IMR-90 (cell line): Measurements from ENCODE around the gene PALM. TPM values are rescaled to one million over a fixed set of nuclear protein-coding genes. Genes with fewer than 3 reads are reported as not detected.

Experiments used
- ATAC-seq: fragments of 200-7000 bp; cut with Tn5 transposase; 2 replicates; pipeline ENCODE4 v1.9.1; 2020; ENCODE audit warnings: low read depth, mild to moderate bottlenecking, moderate library complexity
- BruUV-seq: library from RNA; stranded (reverse); fragments of 400-500 nt; replicated peaks from 2 replicates; lab custom pipeline; 2021; lab: Mats Ljungman, UMichigan
- CTCF ChIA-PET: fragments of 300-600 bp; formaldehyde crosslinking; extraction: SDS; loops from one replicate; lab custom pipeline; 2021; ENCODE audit warnings: antibody characterized with exemption; lab: Yijun Ruan, JAX
- POLR2A ChIA-PET: fragments of 300-600 bp; sonication (Branson Sonifier 250); formaldehyde crosslinking; loops from one replicate; lab custom pipeline; 2022; ENCODE audit warnings: antibody characterized with exemption; ENCODE audit not compliant: unreplicated experiment; lab: Charles Lee
- DNase-seq: peaks from one replicate; pipeline ENCODE4 v3.0.0; 2013
- H2AFZ ChIP-seq: replicated peaks from 2 replicates; pipeline ENCODE3; 2013; ENCODE audit warnings: low read length, mild to moderate bottlenecking; ENCODE audit not compliant: poor library complexity
- H2AK5ac ChIP-seq: 2 replicates; pipeline ENCODE4 v1.6.1; 2013; ENCODE audit warnings: low read depth, low read length, inconsistent platforms
- H2AK9ac ChIP-seq: replicated peaks from 2 replicates; pipeline ENCODE3; 2013; ENCODE audit warnings: mild to moderate bottlenecking, low read depth, low read length, moderate library complexity; ENCODE audit not compliant: poor library complexity
- H2BK120ac ChIP-seq: 2 replicates; pipeline ENCODE4 v1.6.1; 2013; ENCODE audit warnings: low read depth, low read length, inconsistent platforms
- H2BK15ac ChIP-seq: 3 replicates; pipeline ENCODE4 v1.6.1; 2013; ENCODE audit warnings: low read depth, low read length, inconsistent platforms
- H2BK20ac ChIP-seq: 2 replicates; pipeline ENCODE4 v1.6.1; 2013; ENCODE audit warnings: low read depth, mild to moderate bottlenecking, inconsistent platforms, low read length, moderate library complexity
- H2BK5ac ChIP-seq: 2 replicates; pipeline ENCODE4 v1.6.1; 2013; ENCODE audit warnings: mild to moderate bottlenecking, low read depth, low read length, inconsistent platforms; ENCODE audit not compliant: poor library complexity, severe bottlenecking
- H3K14ac ChIP-seq: replicated peaks from 2 replicates; pipeline ENCODE4 v1.6.1; 2013; ENCODE audit warnings: low read depth, low read length, inconsistent platforms
- H3K18ac ChIP-seq: 2 replicates; pipeline ENCODE4 v1.6.1; 2013; ENCODE audit warnings: low read depth, low read length, control low read depth
- H3K23ac ChIP-seq: 2 replicates; pipeline ENCODE4 v1.6.1; 2013; ENCODE audit warnings: low read depth, low read length, inconsistent platforms
- H3K27ac ChIP-seq: 2 replicates; pipeline ENCODE4 v1.5.1; 2013; ENCODE audit warnings: mild to moderate bottlenecking, control low read depth, low read length; ENCODE audit not compliant: insufficient read depth
- H3K27me3 ChIP-seq: 2 replicates; pipeline ENCODE4 v1.6.1; 2013; ENCODE audit warnings: low read length; ENCODE audit not compliant: control insufficient read depth, insufficient read depth
- H3K36me3 ChIP-seq: 2 replicates; pipeline ENCODE4 v1.6.1; 2013; ENCODE audit warnings: low read length, mixed read lengths; ENCODE audit not compliant: control insufficient read depth, insufficient read depth
- H3K4ac ChIP-seq: 2 replicates; pipeline ENCODE4 v1.6.1; 2013; ENCODE audit warnings: low read depth, low read length, inconsistent platforms
- H3K4me1 ChIP-seq: 2 replicates; pipeline ENCODE4 v1.6.1; 2013; ENCODE audit warnings: low read length, mixed read lengths; ENCODE audit not compliant: control insufficient read depth, insufficient read depth
- H3K4me2 ChIP-seq: 2 replicates; pipeline ENCODE4 v1.6.1; 2013; ENCODE audit warnings: low read depth, mild to moderate bottlenecking, control low read depth, low read length, moderate library complexity
- H3K4me3 ChIP-seq: 2 replicates; pipeline ENCODE4 v1.5.1; 2013; ENCODE audit warnings: low read depth, mild to moderate bottlenecking, control low read depth, low read length, moderate library complexity; ENCODE audit not compliant: insufficient read depth
- H3K56ac ChIP-seq: 2 replicates; pipeline ENCODE4 v1.6.1; 2013; ENCODE audit warnings: low read length, inconsistent platforms; ENCODE audit not compliant: insufficient read depth; ENCODE audit errors: extremely low read depth
- H3K79me1 ChIP-seq, 2 experiments: 2 replicates each; pipeline ENCODE4 v1.6.1; 2013; ENCODE audit warnings: low read length in 2 of 2, inconsistent platforms in 1 of 2, low read depth in 1 of 2
- H3K9ac ChIP-seq: 2 replicates; pipeline ENCODE4 v1.6.1; 2013; ENCODE audit warnings: low read depth, low read length, control low read depth
- H3K9me1 ChIP-seq: 2 replicates; pipeline ENCODE4 v1.6.1; 2013; ENCODE audit warnings: low read length, inconsistent platforms; ENCODE audit not compliant: insufficient read depth
- H3K9me3 ChIP-seq: 2 replicates; pipeline ENCODE4 v1.6.1; 2013; ENCODE audit warnings: low read length; ENCODE audit not compliant: control insufficient read depth, insufficient read depth
- H4K20me1 ChIP-seq: 2 replicates; pipeline ENCODE4 v1.6.1; 2013; ENCODE audit warnings: low read length, inconsistent platforms; ENCODE audit not compliant: insufficient read depth
- H4K5ac ChIP-seq: 2 replicates; pipeline ENCODE4 v1.6.1; 2013; ENCODE audit warnings: mild to moderate bottlenecking, low read depth, low read length, control low read depth
- H4K8ac ChIP-seq, 2 experiments: 2 replicates each; pipeline ENCODE4 v1.6.1; 2013; ENCODE audit warnings: low read depth in 2 of 2, low read length in 2 of 2, control low read depth in 1 of 2, inconsistent platforms in 1 of 2
- H4K91ac ChIP-seq: 2 replicates; pipeline ENCODE4 v1.6.1; 2013; ENCODE audit warnings: low read depth, low read length, inconsistent platforms; ENCODE audit not compliant: insufficient read depth
- CHD1 ChIP-seq: IDR thresholded peaks from 2 replicates; pipeline ENCODE4 v1.6.1; 2012; ENCODE audit warnings: low read depth, low read length, improper control_type of control experiment
- MAFK ChIP-seq: IDR thresholded peaks from 2 replicates; pipeline ENCODE4 v1.6.1; 2012; ENCODE audit warnings: low read depth, low read length, improper control_type of control experiment
- MXI1 ChIP-seq: IDR thresholded peaks from 2 replicates; pipeline ENCODE4 v1.6.1; 2012; ENCODE audit warnings: low read depth, mild to moderate bottlenecking, low read length, moderate library complexity, borderline replicate concordance
- NFE2L2 ChIP-seq: fragments of 150-350 bp; IDR thresholded peaks from 2 replicates; pipeline ENCODE4 v1.6.1; 2016; ENCODE audit warnings: low read depth, mild to moderate bottlenecking, low read length
- RCOR1 ChIP-seq: IDR thresholded peaks from 2 replicates; pipeline ENCODE4 v1.6.1; 2012; ENCODE audit warnings: mild to moderate bottlenecking, low read length, improper control_type of control experiment; ENCODE audit not compliant: insufficient replicate concordance
- RFX5 ChIP-seq: IDR thresholded peaks from 2 replicates; pipeline ENCODE4 v1.8.0; 2012; ENCODE audit warnings: low read depth, mild to moderate bottlenecking, low read length, moderate library complexity
- SMC3 ChIP-seq: fragments of 150-350 bp; IDR thresholded peaks from 2 replicates; pipeline ENCODE4 v1.6.1; 2016; ENCODE audit warnings: low read depth, mild to moderate bottlenecking, antibody characterized with exemption, low read length, moderate library complexity
- WGBS, 2 experiments: methylation state at CpG; one replicate each; pipeline versions ENCODE4 v1.1.5 to v1.1.7; 2013; ENCODE audit warnings: missing lambda C conversion rate in 2 of 2; ENCODE audit not compliant: insufficient read length in 1 of 2; ENCODE audit errors: extremely low coverage in 2 of 2; 5-methylcytosine and 5-hydroxymethylcytosine counted together
- dilution Hi-C: fragments of 300-500 bp; cut with HindIII; formaldehyde crosslinking; loops from one replicate; pipeline ENCODE4 v1.14.3; 2018; ENCODE audit warnings: low sequenced_read_pairs; ENCODE audit not compliant: unreplicated experiment
- in situ Hi-C: fragments of 300-500 bp; cut with MboI; formaldehyde crosslinking; loops from 3 replicates; pipeline ENCODE4 v1.14.3; 2019; ENCODE audit warnings: low sequenced_read_pairs, inconsistent platforms, mixed read lengths
- intact Hi-C: fragments of 100-400 bp; cut with micrococcal nuclease; formaldehyde crosslinking; loops from 2 replicates; pipeline ENCODE4 v1.10.0; 2022
- polyA plus RNA-seq, 3 experiments: library from polyadenylated mRNA; depleted of rRNA; stranded (reverse); fragments of >200 nt; gene quantifications; 2 replicates each; pipeline ENCODE4 v1.2.3, GENCODE V29; 2012; ENCODE audit warnings: low replicate concordance in 1 of 3
- total RNA-seq: library from RNA; depleted of rRNA; stranded (reverse); fragments of >200 nt; gene quantifications from 2 replicates; pipeline ENCODE4 v1.2.3, GENCODE V29; 2012
- TF ChIP-seq, protein P1 (sequence below): fragments of 150-350 bp; IDR thresholded peaks from 2 replicates; pipeline ENCODE4 v1.6.1; 2016; ENCODE audit warnings: low read depth, mild to moderate bottlenecking, low read length, moderate library complexity, borderline replicate concordance
- TF ChIP-seq, protein P2 (sequence below): fragments of 150-350 bp; IDR thresholded peaks from 2 replicates; pipeline ENCODE4 v1.6.1; 2017; ENCODE audit warnings: mild to moderate bottlenecking, antibody characterized with exemption, low read length, low read depth

The PALM gene
- total and polyA plus RNA-seq, 2 of the 4 experiments (the other 2 are of a cell fraction): 2.2 to 7.4 TPM

DNA sequence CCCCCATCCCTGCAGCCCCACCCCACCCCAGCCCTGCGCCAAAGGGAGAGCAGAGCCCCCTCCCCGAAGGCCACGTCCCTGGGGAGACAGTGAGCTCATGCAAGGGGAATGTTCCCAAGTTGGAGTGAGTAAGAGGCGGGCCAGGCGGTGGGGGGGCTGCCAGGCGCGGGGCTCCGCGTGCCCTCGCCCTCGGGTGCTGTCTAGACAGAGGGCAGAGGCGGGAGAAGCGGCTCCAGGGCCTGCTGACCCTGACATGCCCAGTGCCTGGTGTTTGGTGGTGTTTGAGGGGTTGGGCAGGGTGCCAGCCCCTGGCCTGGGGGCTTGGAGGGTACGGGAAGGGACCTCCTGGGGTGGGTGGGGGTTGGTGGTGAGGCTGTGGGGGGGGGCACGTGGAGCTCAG, 31.5 kb upstream of the PALM start (continued):
- TF ChIP-seq, protein P1, sequence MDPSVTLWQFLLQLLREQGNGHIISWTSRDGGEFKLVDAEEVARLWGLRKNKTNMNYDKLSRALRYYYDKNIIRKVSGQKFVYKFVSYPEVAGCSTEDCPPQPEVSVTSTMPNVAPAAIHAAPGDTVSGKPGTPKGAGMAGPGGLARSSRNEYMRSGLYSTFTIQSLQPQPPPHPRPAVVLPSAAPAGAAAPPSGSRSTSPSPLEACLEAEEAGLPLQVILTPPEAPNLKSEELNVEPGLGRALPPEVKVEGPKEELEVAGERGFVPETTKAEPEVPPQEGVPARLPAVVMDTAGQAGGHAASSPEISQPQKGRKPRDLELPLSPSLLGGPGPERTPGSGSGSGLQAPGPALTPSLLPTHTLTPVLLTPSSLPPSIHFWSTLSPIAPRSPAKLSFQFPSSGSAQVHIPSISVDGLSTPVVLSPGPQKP: no peak

DNA sequence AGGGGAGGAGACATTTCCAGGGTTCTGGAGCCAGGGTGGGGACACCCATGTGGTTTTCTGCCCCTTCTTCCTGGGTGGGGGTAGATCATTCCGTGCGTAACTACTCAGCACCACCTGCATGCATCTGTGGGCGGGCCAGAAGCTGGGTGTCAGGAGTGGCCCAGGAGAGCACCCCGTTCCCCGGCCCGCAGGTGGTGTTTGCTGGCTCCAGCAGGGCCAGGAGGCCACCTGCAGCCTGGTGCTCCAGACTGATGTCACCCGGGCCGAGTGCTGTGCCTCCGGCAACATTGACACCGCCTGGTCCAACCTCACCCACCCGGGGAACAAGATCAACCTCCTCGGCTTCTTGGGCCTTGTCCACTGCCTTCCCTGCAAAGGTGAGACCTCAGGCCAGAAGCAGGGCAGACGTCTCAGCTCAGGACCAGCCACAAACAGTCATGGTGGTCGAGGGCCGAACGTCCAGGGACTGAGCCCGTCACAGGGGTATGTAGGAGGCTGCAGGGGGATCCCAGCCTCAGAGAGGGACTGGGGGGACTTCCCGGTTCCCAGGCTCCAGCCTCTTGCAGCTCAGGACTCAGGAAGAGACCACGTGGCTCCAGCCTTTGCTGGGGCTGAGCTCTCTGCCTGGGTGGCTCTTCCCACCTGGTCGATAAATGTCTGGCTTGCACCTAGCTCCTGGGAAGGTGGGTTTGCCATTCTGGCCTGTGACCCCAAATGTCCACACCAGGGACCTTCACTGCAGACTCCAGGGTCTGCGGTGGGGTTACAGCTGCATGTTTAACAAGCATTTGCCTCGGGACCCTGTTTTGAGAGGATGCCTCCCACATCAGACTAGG, 30.9 kb upstream of the PALM start:
- peak overlapping the region; percentile 4 for H2AFZ ChIP-seq
- peaks cover 13 to 50% of the 10 kb centered on the region in 2 experiments; a peak in 3 of 4 replicates for H3K79me1 ChIP-seq
- H2BK20ac ChIP-seq: no peak overlapping the region; the same call in 1 of the 2 replicates
- peaks cover 12% of the 10 kb centered on the region for H3K9me1 ChIP-seq
- H3K14ac ChIP-seq: peak overlapping the region; percentile 31; the same call in 1 of the 2 replicates
- H3K4me1 ChIP-seq: peaks cover 18% of the 10 kb centered on the region
- 61% methylated on average over 9 of the region's 22 CpGs; no CpG with 5 or more reads in 1 of the 2 experiments for WGBS, 2 experiments
- peak overlapping the region; percentile 68 for H3K4me2 ChIP-seq
- peaks cover 2% of the 10 kb centered on the region; the same call in 1 of the 2 replicates for H3K36me3 ChIP-seq
- peak overlapping the region; percentile 19; the same call in 1 of the 2 replicates for H3K27ac ChIP-seq
- H4K5ac ChIP-seq: no peak overlapping the region
- H2BK5ac ChIP-seq: peak overlapping the region; percentile 77
- in situ Hi-C loops: no loop called here
- peak overlapping the region in 1 of 2 experiments; percentile 74; a peak in 2 of 4 replicates for H4K8ac ChIP-seq
- H3K9me3 ChIP-seq: no peaks in the 10 kb centered on the region
- peak overlapping the region; percentile 43 for H3K4ac ChIP-seq
- H3K56ac ChIP-seq: no peak overlapping the region
- no peak overlapping the region for H2BK15ac ChIP-seq
- H3K9ac ChIP-seq: peak overlapping the region; percentile 5; the same call in 1 of the 2 replicates
- H4K20me1 ChIP-seq: peaks cover 18% of the 10 kb centered on the region
- peak overlapping the region; percentile 81; the same call in 1 of the 2 replicates for H3K4me3 ChIP-seq
- dilution Hi-C loops: no loop called here
- DNase-seq: no peak
- BruUV-seq: no TSS peak
- no peak for ATAC-seq
- H3K23ac ChIP-seq: no peak overlapping the region
- CTCF ChIA-PET: no interaction called here
- POLR2A ChIA-PET: interaction anchor here (0.7 kb wide), 1 partner anchor 75 kb away, joined by 3 read pairs; no protein-coding TSS in a partner anchor
- peak overlapping the region; percentile 57 for H2BK120ac ChIP-seq
- peak overlapping the region; percentile 94 for H2AK5ac ChIP-seq
- peak overlapping the region; percentile 99 for H2AK9ac ChIP-seq
- H3K27me3 ChIP-seq: no peaks in the 10 kb centered on the region
- intact Hi-C loops: no loop called here
- no peak overlapping the region for H3K18ac ChIP-seq
- H4K91ac ChIP-seq: peak overlapping the region; percentile 63
- TF ChIP-seq RFX5: no peak
- no peak for TF ChIP-seq NFE2L2
- no peak for TF ChIP-seq RCOR1
- TF ChIP-seq, protein P2, sequence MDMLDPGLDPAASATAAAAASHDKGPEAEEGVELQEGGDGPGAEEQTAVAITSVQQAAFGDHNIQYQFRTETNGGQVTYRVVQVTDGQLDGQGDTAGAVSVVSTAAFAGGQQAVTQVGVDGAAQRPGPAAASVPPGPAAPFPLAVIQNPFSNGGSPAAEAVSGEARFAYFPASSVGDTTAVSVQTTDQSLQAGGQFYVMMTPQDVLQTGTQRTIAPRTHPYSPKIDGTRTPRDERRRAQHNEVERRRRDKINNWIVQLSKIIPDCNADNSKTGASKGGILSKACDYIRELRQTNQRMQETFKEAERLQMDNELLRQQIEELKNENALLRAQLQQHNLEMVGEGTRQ: no peak
- TF ChIP-seq CHD1: no peak
- TF ChIP-seq, protein P1: no peak
- no peak for TF ChIP-seq SMC3
- TF ChIP-seq MAFK: no peak
- no peak for TF ChIP-seq MXI1
